ENCODE results near the gene MAST4. TPM values are rescaled to one million over a fixed set of nuclear protein-coding genes. Genes with fewer than 3 reads are reported as not detected.

The MAST4 gene
- total and polyA plus RNA-seq, 2 donors from 2014 or later = 27.3 to 31.4 TPM

DNA sequence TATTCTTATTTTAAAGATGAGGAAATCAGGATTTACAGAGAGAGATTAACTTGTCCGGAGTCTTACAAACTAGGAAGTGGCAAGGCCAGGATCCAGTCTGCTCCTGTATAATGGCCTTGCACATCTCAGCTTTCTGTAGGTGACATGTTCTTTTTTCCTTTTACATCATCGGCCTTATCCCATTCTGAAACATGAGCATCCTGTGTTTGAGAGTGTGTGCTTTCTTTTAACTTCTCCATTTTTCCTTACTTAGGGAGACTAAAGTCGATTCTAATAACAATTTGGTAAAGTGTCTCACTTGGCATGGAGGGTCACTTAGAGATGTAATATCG lies 385.8 kb downstream of the MAST4 start:
- no peaks in the 10 kb centered on the region for H3K27me3 ChIP-seq (ENCODE audit: control insufficient read depth, insufficient read depth, low read length)
- no peak overlapping the region for H3K27ac ChIP-seq (ENCODE audit: low read depth in 2 of 2, low read length in 2 of 2)
- H3K4me3 ChIP-seq (ENCODE audit: low read length in 3 of 3) = no peak overlapping the region
- no peaks in the 10 kb centered on the region for H3K4me1 ChIP-seq (ENCODE audit: control insufficient read depth in 2 of 3, insufficient read depth in 2 of 3, low read depth in 1 of 3, low read length in 3 of 3)
- intact Hi-C loops (cut with DNase I) = no loop called here
- no peak overlapping the region for H3K9ac ChIP-seq (ENCODE audit: low read length in 3 of 3)
- DNase-seq (no peak), FAIRE-seq (no peak)
- H3K36me3 ChIP-seq (ENCODE audit: control insufficient read depth in 2 of 3, insufficient read depth in 3 of 3, low read length in 3 of 3) = no peaks in the 10 kb centered on the region
- no peaks in the 10 kb centered on the region for H3K9me3 ChIP-seq (ENCODE audit: control insufficient read depth in 2 of 3, insufficient read depth in 1 of 3, low read length in 3 of 3)
- no peak for TF ChIP-seq CTCF (IDR thresholded peaks at IDR 0.05; ENCODE audit: borderline replicate concordance, extremely low read depth, insufficient read depth)

GRCh38 chr5:66982470-66982869 lies 386.3 kb downstream of the MAST4 start:
- Histone ChIP-seq H3K36me3 (ENCODE audit: control insufficient read depth in 2 of 3, insufficient read depth in 3 of 3, low read length in 3 of 3) (no peaks in the 10 kb centered on the region), H3K27me3 (ENCODE audit: control insufficient read depth, insufficient read depth, low read length) (no peaks in the 10 kb centered on the region), H3K4me1 (ENCODE audit: control insufficient read depth in 2 of 3, insufficient read depth in 2 of 3, low read depth in 1 of 3, low read length in 3 of 3) (no peaks in the 10 kb centered on the region), H3K4me3 (ENCODE audit: low read length in 3 of 3) (no peak overlapping the region), H3K9me3 (ENCODE audit: control insufficient read depth in 2 of 3, insufficient read depth in 1 of 3, low read length in 3 of 3) (no peaks in the 10 kb centered on the region), H3K27ac (ENCODE audit: low read depth in 2 of 2, low read length in 2 of 2) (no peak overlapping the region), H3K9ac (ENCODE audit: low read length in 3 of 3) (no peak overlapping the region)
- DNase-seq (no peak), FAIRE-seq (no peak)
- intact Hi-C loops (cut with DNase I) = no loop called here
- TF ChIP-seq CTCF (IDR thresholded peaks at IDR 0.05; ENCODE audit: borderline replicate concordance, extremely low read depth, insufficient read depth) = no peak

- no peak overlapping the region for H3K9ac ChIP-seq (ENCODE audit: low read length in 3 of 3)
- H3K4me3 ChIP-seq (ENCODE audit: low read length in 3 of 3) = no peak overlapping the region
- DNase-seq (no peak), FAIRE-seq (no peak)
- no peak for TF ChIP-seq CTCF (IDR thresholded peaks at IDR 0.05; ENCODE audit: borderline replicate concordance, extremely low read depth, insufficient read depth)
- intact Hi-C loops (cut with DNase I) = no loop called here
- no peaks in the 10 kb centered on the region for H3K27me3 ChIP-seq (ENCODE audit: control insufficient read depth, insufficient read depth, low read length)
- no peak overlapping the region for H3K27ac ChIP-seq (ENCODE audit: low read depth in 2 of 2, low read length in 2 of 2)
- no peaks in the 10 kb centered on the region for H3K4me1 ChIP-seq (ENCODE audit: control insufficient read depth in 2 of 3, insufficient read depth in 2 of 3, low read depth in 1 of 3, low read length in 3 of 3)
- no peaks in the 10 kb centered on the region for H3K9me3 ChIP-seq (ENCODE audit: control insufficient read depth in 2 of 3, insufficient read depth in 1 of 3, low read length in 3 of 3)
- H3K36me3 ChIP-seq (ENCODE audit: control insufficient read depth in 2 of 3, insufficient read depth in 3 of 3, low read length in 3 of 3) = no peaks in the 10 kb centered on the region
Measured at GRCh38 chr5:66985417-66985816, 389.2 kb downstream of the MAST4 start.

DNA sequence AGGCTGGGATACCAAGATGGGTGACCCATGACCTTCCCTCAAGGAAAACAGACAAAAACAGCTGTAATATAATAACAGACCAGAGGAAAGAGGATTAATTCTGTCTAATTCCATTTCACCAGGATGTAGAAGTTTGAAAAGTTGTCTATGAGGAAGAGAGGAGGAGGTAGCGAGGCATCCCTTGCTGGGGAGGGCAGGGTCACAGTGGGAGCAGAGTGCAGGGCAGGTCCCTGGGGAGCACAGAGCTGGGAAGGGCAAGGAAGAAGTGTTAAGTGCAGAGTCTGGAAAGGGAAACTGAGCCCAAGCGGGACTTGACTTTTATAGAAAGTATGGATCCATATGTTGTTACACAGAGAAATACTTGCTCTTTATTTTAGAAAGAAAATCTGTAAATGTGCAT lies 389.8 kb downstream of the MAST4 start:
- Histone ChIP-seq H3K27me3 (ENCODE audit: control insufficient read depth, insufficient read depth, low read length) (no peaks in the 10 kb centered on the region), H3K9me3 (ENCODE audit: control insufficient read depth in 2 of 3, insufficient read depth in 1 of 3, low read length in 3 of 3) (no peaks in the 10 kb centered on the region), H3K4me1 (ENCODE audit: control insufficient read depth in 2 of 3, insufficient read depth in 2 of 3, low read depth in 1 of 3, low read length in 3 of 3) (no peaks in the 10 kb centered on the region), H3K36me3 (ENCODE audit: control insufficient read depth in 2 of 3, insufficient read depth in 3 of 3, low read length in 3 of 3) (no peaks in the 10 kb centered on the region), H3K4me3 (ENCODE audit: low read length in 3 of 3) (no peak overlapping the region), H3K27ac (ENCODE audit: low read depth in 2 of 2, low read length in 2 of 2) (no peak overlapping the region), H3K9ac (ENCODE audit: low read length in 3 of 3) (no peak overlapping the region)
- no peak for TF ChIP-seq CTCF (IDR thresholded peaks at IDR 0.05; ENCODE audit: borderline replicate concordance, extremely low read depth, insufficient read depth)
- DNase-seq = no peak
- no peak for FAIRE-seq
- intact Hi-C loops (cut with DNase I) = no loop called here
